OCI-LY3 (cell line): ENCODE measurements around the gene UBE2E2.

Source experiments
- CTCF ChIP-seq: fragments of 200-600, 300-600 bp; sonication (generic); IDR thresholded peaks from 2 replicates; pipeline ENCODE4 v1.5.1; 2014; ENCODE audit warnings: antibody characterized with exemption, low read length, low read depth
- EZH2phosphoT487 ChIP-seq: fragments of 200-600 bp; shearing (Covaris generic); IDR thresholded peaks from 2 replicates; pipeline ENCODE4 v1.6.1; 2018; ENCODE audit warnings: antibody characterized with exemption, mixed run types, low read depth

DNA sequence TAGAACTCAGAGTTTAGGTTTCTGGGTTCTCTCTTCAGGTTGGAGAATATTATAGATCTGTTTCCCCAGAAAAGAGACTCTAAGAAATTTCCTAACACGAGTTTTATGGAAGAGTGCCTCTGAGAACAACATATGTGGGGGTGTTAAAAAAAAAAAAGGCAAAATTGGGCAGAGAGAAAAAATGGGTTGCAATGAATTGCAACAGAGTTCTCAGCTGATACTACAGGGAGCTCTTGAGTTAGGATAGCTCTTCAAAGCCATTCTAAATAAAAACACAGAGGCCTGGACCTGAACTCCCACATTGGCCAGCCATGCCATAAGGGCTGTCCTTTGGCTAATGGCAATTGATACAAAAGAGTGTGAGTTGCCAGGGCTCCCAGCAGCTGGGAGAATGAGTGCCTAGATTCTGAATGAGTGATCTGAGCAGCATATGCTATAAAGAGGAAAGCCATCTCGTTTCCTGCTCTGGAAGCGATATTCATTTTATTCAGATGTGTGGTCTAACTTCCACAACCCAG, 20.1 kb upstream of the UBE2E2 start:
- TF ChIP-seq CTCF (no peak), EZH2phosphoT487 (no peak)
